Gastrocnemius medialis (tissue), 4 donors: ENCODE data around the gene GPR42. TPM values are rescaled to one million over a fixed set of nuclear protein-coding genes. Genes with fewer than 3 reads are reported as not detected.

ENCODE experiments used
- ATAC-seq, 2 donors: fragments of 150-250 bp; one replicate each; pipeline ENCODE4 v1.9.1; 2016
- DNase-seq, 2 donors: peaks; one replicate each; pipeline ENCODE4 v3.0.0-alpha.2; 2019
- H3K27ac ChIP-seq, 4 donors: fragments of 200-600 bp; sonication (generic); 1 replicate in 1 of 4; 2 replicates in 3 of 4; pipeline ENCODE4 v1.5.1; 2016 to 2018; ENCODE audit warnings: mild to moderate bottlenecking in 2 of 4, moderate library complexity in 1 of 4
- H3K27me3 ChIP-seq, 3 donors: fragments of 200-600 bp; sonication (generic) in 2 of 3; 1 replicate in 1 of 3; 2 replicates in 2 of 3; pipeline versions ENCODE4 v1.5.1 to v1.6.0; 2016 to 2019; ENCODE audit warnings: mild to moderate bottlenecking in 1 of 3, moderate library complexity in 1 of 3
- H3K36me3 ChIP-seq, 2 donors: fragments of 200-600 bp; sonication (generic) in 1 of 2; one replicate each; pipeline ENCODE4 v1.5.1; 2017 to 2018
- H3K4me1 ChIP-seq, 2 donors: fragments of 200-600 bp; sonication (generic) in 1 of 2; one replicate each; pipeline ENCODE4 v1.5.1; 2016 to 2017; ENCODE audit warnings: mild to moderate bottlenecking in 2 of 2
- H3K4me3 ChIP-seq, 4 donors: fragments of 200-600 bp; sonication (generic) in 3 of 4; 1 replicate in 1 of 4; 2 replicates in 3 of 4; pipeline ENCODE4 v1.5.1; 2016 to 2019; ENCODE audit warnings: mild to moderate bottlenecking in 2 of 4
- H3K9me3 ChIP-seq, 3 donors: fragments of 200-600 bp; sonication (generic) in 2 of 3; 1 replicate in 1 of 3; 2 replicates in 2 of 3; pipeline ENCODE4 v1.5.1; 2016 to 2019
- CTCF ChIP-seq, 5 experiments: fragments of 450-650 bp in 3 of 5; fragments of 200-600 bp in 2 of 5; sonication (generic) in 2 of 5; IDR thresholded peaks in 4 of 5; conservative IDR thresholded peaks in 1 of 5; 1 replicate in 4 of 5; 2 replicates in 1 of 5; pipeline ENCODE4 v1.5.1; 2016 to 2019; ENCODE audit warnings: antibody characterized with exemption in 5 of 5, mild to moderate bottlenecking in 3 of 5, moderate library complexity in 3 of 5
- POLR2A ChIP-seq, 2 donors: fragments of 450-650 bp; IDR thresholded peaks; one replicate each; pipeline ENCODE4 v1.6.1; 2017; ENCODE audit warnings: antibody characterized with exemption in 2 of 2, mild to moderate bottlenecking in 2 of 2, moderate library complexity in 2 of 2
- in situ Hi-C, 4 donors: fragments of 200-750 bp; cut with MboI; loops; one replicate each; pipeline versions ENCODE4 v1.15.0 to v1.8.0; 2017; ENCODE audit warnings: low sequenced_read_pairs in 4 of 4
- intact Hi-C: fragments of 100-400 bp; cut with DNase I; formaldehyde crosslinking; loops from one replicate; pipeline ENCODE4 v1.15.1; 2023; ENCODE audit warnings: low total_unique reads
- total RNA-seq, 4 donors: library from RNA; depleted of rRNA; stranded (reverse); fragments of >200 nt; gene quantifications; one replicate each; pipeline versions ENCODE4 v1.1.0 to v1.2.3, GENCODE V29; 2016

Gene GPR42
- total RNA-seq, 4 donors from 2014 or later = not detected

GRCh38 chr19:35409191-35409590 lies 38.3 kb downstream of the GPR42 start:
- no peaks in the 10 kb centered on the region for H3K4me1 ChIP-seq
- ATAC-seq (no peak), DNase-seq (no peak)
- intact Hi-C loops = no loop called here
- no peak overlapping the region for H3K27ac ChIP-seq
- H3K9me3 ChIP-seq = no peaks in the 10 kb centered on the region
- in situ Hi-C loops = no loop called here
- TF ChIP-seq CTCF (IDR thresholded peaks at IDR 0.05 in 4 of 5, conservative IDR thresholded peaks at IDR 0.05 in 1 of 5) (no peak), POLR2A (IDR thresholded peaks at IDR 0.05) (no peak)
- H3K27me3 ChIP-seq = peaks cover 0 to 2% (median 0%) of the 10 kb centered on the region in 3 donors
- no peak overlapping the region for H3K4me3 ChIP-seq
- H3K36me3 ChIP-seq = no peaks in the 10 kb centered on the region

- in situ Hi-C loops (no loop called here), intact Hi-C loops (no loop called here)
- Histone ChIP-seq H3K27ac (no peak overlapping the region), H3K9me3 (no peaks in the 10 kb centered on the region), H3K36me3 (no peaks in the 10 kb centered on the region), H3K4me3 (no peak overlapping the region), H3K27me3 (peaks cover 0 to 5% (median 0%) of the 10 kb centered on the region in 3 donors), H3K4me1 (no peaks in the 10 kb centered on the region)
- DNase-seq (no peak), ATAC-seq (no peak)
- TF ChIP-seq CTCF (IDR thresholded peaks at IDR 0.05 in 4 of 5, conservative IDR thresholded peaks at IDR 0.05 in 1 of 5) (no peak), POLR2A (IDR thresholded peaks at IDR 0.05) (no peak)
Measured at GRCh38 chr19:35410487-35410886, 39.6 kb downstream of the GPR42 start.

- H3K4me1 ChIP-seq = no peaks in the 10 kb centered on the region
- TF ChIP-seq CTCF (IDR thresholded peaks at IDR 0.05 in 4 of 5, conservative IDR thresholded peaks at IDR 0.05 in 1 of 5) = no peak
- TF ChIP-seq POLR2A (IDR thresholded peaks at IDR 0.05) = no peak
- no peak overlapping the region for H3K4me3 ChIP-seq
- intact Hi-C loops (no loop called here), in situ Hi-C loops (no loop called here)
- no peak overlapping the region for H3K27ac ChIP-seq
- ATAC-seq (no peak), DNase-seq (no peak)
- H3K27me3 ChIP-seq = peaks cover 0 to 5% (median 0%) of the 10 kb centered on the region in 3 donors
- no peaks in the 10 kb centered on the region for H3K9me3 ChIP-seq
- H3K36me3 ChIP-seq = no peaks in the 10 kb centered on the region
Measured at GRCh38 chr19:35414442-35414841, 43.6 kb downstream of the GPR42 start.

GRCh38 chr19:35416331-35416730 lies 45.5 kb downstream of the GPR42 start:
- no peak for TF ChIP-seq CTCF (IDR thresholded peaks at IDR 0.05 in 4 of 5, conservative IDR thresholded peaks at IDR 0.05 in 1 of 5)
- no peak for TF ChIP-seq POLR2A (IDR thresholded peaks at IDR 0.05)
- intact Hi-C loops = no loop called here
- peaks cover 0 to 5% (median 0%) of the 10 kb centered on the region in 3 donors for H3K27me3 ChIP-seq
- no peak for ATAC-seq
- H3K4me3 ChIP-seq = no peak overlapping the region
- H3K9me3 ChIP-seq = no peaks in the 10 kb centered on the region
- in situ Hi-C loops = no loop called here
- no peak for DNase-seq
- H3K36me3 ChIP-seq = no peaks in the 10 kb centered on the region
- no peak overlapping the region for H3K27ac ChIP-seq
- no peaks in the 10 kb centered on the region for H3K4me1 ChIP-seq

- in situ Hi-C loops (no loop called here), intact Hi-C loops (no loop called here)
- TF ChIP-seq POLR2A (IDR thresholded peaks at IDR 0.05) = no peak
- no peak for TF ChIP-seq CTCF (IDR thresholded peaks at IDR 0.05 in 4 of 5, conservative IDR thresholded peaks at IDR 0.05 in 1 of 5)
- peaks cover 0 to 5% (median 0%) of the 10 kb centered on the region in 3 donors for H3K27me3 ChIP-seq
- H3K27ac ChIP-seq = no peak overlapping the region
- no peak for ATAC-seq
- H3K36me3 ChIP-seq = no peaks in the 10 kb centered on the region
- H3K9me3 ChIP-seq = no peaks in the 10 kb centered on the region
- no peaks in the 10 kb centered on the region for H3K4me1 ChIP-seq
- no peak for DNase-seq
- no peak overlapping the region for H3K4me3 ChIP-seq
Measured at GRCh38 chr19:35417278-35417677, 46.4 kb downstream of the GPR42 start.
